Measurements from ENCODE around the gene ARHGAP25. TPM values are rescaled to one million over a fixed set of nuclear protein-coding genes. Genes with fewer than 3 reads are reported as not detected.

The ARHGAP25 gene
- total RNA-seq, 2 donors from 2014 or later = 4.2 to 6.6 TPM

DNA sequence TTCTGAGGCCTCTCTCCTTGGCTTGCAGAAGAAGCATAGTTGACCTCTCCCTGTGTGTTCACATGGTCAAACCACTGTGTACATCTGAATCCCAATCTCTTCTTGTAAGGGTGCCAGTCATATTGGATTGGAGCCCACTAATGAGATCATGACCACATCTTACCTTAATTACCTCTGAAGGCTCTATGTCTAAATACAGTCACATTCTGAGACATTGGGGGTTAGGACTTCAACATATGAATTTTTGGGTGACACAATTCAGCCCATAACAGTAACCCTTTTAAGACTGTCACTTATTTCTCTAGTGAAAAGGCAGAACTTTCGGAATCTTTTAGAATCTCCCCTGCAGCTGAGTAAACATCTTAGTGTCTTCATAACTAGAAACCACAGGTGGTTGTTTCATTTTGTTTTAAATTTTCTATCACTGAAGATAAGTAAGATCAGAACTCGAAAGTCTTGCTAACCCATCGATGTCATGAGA lies 103.3 kb downstream of the ARHGAP25 start:
- intact Hi-C loops (cut with DNase I) = no loop called here
- 57 to 75% methylated on average over 3 of the region's 3 CpGs for WGBS, 2 donors

DNA sequence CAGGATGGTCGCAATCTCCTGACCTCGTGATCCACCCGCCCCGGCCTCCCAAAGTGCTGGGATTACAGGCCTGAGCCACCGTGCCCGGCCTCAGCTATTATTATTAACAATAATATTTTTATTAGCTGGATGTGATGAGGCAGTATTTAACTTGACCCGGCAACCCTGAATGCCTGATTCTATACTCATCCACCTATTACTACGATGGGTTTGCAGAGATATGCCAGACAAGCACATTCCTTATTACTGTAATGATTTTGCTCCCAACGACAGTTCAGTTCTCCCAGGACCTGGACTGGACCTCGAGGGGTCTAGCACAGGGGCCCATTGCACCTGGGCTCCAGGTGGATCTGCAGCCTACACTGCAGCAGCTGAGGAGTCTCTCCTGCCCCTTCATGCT lies 104.0 kb downstream of the ARHGAP25 start:
- ATAC-seq (no peak), DNase-seq (no peak)
- no peak overlapping the region for H3K27ac ChIP-seq
- intact Hi-C loops (cut with DNase I) = no loop called here
- no peaks in the 10 kb centered on the region for H3K9me3 ChIP-seq
- no peaks in the 10 kb centered on the region for H3K36me3 ChIP-seq (replicated peaks in 1 of 2; ENCODE audit: insufficient read depth in 1 of 2, low read depth in 2 of 2)
- no peaks in the 10 kb centered on the region for H3K4me1 ChIP-seq
- H3K4me3 ChIP-seq = no peak overlapping the region
- no peak for TF ChIP-seq POLR2A (IDR thresholded peaks at IDR 0.05)
- TF ChIP-seq, protein P1, sequence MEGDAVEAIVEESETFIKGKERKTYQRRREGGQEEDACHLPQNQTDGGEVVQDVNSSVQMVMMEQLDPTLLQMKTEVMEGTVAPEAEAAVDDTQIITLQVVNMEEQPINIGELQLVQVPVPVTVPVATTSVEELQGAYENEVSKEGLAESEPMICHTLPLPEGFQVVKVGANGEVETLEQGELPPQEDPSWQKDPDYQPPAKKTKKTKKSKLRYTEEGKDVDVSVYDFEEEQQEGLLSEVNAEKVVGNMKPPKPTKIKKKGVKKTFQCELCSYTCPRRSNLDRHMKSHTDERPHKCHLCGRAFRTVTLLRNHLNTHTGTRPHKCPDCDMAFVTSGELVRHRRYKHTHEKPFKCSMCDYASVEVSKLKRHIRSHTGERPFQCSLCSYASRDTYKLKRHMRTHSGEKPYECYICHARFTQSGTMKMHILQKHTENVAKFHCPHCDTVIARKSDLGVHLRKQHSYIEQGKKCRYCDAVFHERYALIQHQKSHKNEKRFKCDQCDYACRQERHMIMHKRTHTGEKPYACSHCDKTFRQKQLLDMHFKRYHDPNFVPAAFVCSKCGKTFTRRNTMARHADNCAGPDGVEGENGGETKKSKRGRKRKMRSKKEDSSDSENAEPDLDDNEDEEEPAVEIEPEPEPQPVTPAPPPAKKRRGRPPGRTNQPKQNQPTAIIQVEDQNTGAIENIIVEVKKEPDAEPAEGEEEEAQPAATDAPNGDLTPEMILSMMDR (IDR thresholded peaks at IDR 0.05) = no peak
- H3K27me3 ChIP-seq = no peaks in the 10 kb centered on the region
- WGBS, 2 donors = 84 to 85% methylated on average over 10 of the region's 10 CpGs

More for the DNA sequence above, 103.3 kb downstream of the ARHGAP25 start:
- no peaks in the 10 kb centered on the region for H3K36me3 ChIP-seq (replicated peaks in 1 of 2; ENCODE audit: insufficient read depth in 1 of 2, low read depth in 2 of 2)
- ATAC-seq = no peak
- no peak overlapping the region for H3K27ac ChIP-seq
- H3K4me1 ChIP-seq = peaks cover 2% of the 10 kb centered on the region
- no peaks in the 10 kb centered on the region for H3K9me3 ChIP-seq
- TF ChIP-seq, protein P1 (IDR thresholded peaks at IDR 0.05) = no peak
- no peak for TF ChIP-seq POLR2A (IDR thresholded peaks at IDR 0.05)
- no peak overlapping the region for H3K4me3 ChIP-seq
- H3K27me3 ChIP-seq = no peaks in the 10 kb centered on the region
- DNase-seq = no peak

DNA sequence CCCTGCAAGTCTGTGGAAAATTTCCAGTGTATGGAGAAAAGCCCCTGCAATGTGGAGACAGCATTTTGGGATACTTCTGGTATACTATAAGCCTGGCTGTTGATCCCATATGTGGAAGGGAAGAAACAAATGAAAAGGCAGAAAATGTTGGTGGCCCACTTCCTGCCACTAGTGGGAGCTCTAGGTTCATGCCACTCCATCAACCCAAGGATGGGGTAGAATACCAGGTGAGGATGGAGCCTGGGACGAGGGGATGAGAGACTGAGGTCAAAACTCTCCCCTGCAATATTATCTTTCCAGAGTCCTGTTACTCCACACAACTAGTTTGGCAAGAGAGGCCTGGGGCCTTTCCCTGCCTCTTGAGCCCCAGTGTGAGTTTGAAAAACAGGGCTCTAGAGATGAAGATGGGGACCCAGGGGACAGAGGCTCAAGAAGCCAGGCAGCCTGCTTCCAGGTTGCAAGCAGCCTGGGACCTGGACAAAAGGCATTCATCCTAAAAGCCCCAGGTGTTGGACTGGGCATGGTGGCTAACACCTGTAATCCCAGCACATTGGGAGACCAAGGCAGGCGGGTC lies 104.7 kb downstream of the ARHGAP25 start:
- TF ChIP-seq, protein P1 (IDR thresholded peaks at IDR 0.05) = peak in 6 of 7 experiments; percentile 18 to 41 (median 32)
- TF ChIP-seq POLR2A (IDR thresholded peaks at IDR 0.05) = no peak
- Histone ChIP-seq H3K36me3 (replicated peaks in 1 of 2; ENCODE audit: insufficient read depth in 1 of 2, low read depth in 2 of 2) (no peaks in the 10 kb centered on the region), H3K4me3 (no peak overlapping the region), H3K27ac (no peak overlapping the region), H3K4me1 (no peaks in the 10 kb centered on the region), H3K27me3 (no peaks in the 10 kb centered on the region), H3K9me3 (no peaks in the 10 kb centered on the region)
- intact Hi-C loops (cut with DNase I) = no loop called here
- peak in 1 of 4 donors; percentile 18 for DNase-seq
- ATAC-seq = no peak
- 92 to 98% methylated on average over 2 of the region's 2 CpGs for WGBS, 2 donors

DNA sequence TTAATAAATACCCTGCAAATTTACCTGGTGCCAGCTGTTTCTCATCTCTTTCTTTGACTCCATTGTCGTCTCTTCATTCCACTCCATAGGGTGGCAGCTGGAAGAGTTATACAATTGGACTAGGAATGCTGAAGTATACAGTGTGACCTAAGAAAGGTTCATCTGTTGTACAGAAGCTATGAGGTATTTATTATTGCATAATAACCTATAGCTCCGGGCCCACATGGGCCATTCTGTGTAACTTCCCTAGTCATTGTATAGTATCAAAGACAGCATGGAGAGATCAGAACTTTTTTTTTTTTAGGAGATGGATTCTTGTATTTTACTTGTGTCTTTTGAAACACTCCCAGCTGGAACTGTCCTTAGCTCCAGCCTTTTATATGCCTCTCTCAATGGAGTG lies 110.4 kb downstream of the ARHGAP25 start:
- intact Hi-C loops (cut with DNase I) = no loop called here
- H3K36me3 ChIP-seq (replicated peaks in 1 of 2; ENCODE audit: insufficient read depth in 1 of 2, low read depth in 2 of 2) = no peaks in the 10 kb centered on the region
- no peak overlapping the region for H3K4me3 ChIP-seq
- WGBS, 2 donors = 78 to 87% methylated on average over 2 of the region's 2 CpGs
- H3K27me3 ChIP-seq = no peaks in the 10 kb centered on the region
- H3K4me1 ChIP-seq = no peaks in the 10 kb centered on the region
- DNase-seq (no peak), ATAC-seq (no peak)
- no peaks in the 10 kb centered on the region for H3K9me3 ChIP-seq
- TF ChIP-seq, protein P1 (IDR thresholded peaks at IDR 0.05) = no peak
- no peak for TF ChIP-seq POLR2A (IDR thresholded peaks at IDR 0.05)
- H3K27ac ChIP-seq = no peak overlapping the region

DNA sequence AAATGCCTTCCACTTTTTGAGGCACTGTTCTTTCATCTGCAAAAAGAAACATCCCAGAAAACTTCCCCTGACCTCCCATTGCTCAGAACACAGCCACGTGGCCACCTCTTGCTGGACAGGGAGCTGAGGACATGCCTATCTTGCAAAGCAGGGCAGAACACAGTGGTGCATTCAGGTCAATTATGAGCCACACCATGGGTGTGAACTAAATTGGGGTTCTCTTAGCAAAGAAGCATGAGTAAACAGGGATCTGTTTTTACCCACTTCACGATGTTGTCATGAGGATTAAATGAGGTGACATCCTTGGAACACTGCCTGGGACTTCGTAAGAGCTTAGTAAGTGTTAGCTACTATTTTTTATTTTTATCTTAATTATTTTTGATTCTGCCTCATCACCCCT lies 111.5 kb downstream of the ARHGAP25 start:
- Histone ChIP-seq H3K27me3 (no peaks in the 10 kb centered on the region), H3K4me3 (no peak overlapping the region), H3K27ac (no peak overlapping the region), H3K9me3 (no peaks in the 10 kb centered on the region), H3K36me3 (replicated peaks in 1 of 2; ENCODE audit: insufficient read depth in 1 of 2, low read depth in 2 of 2) (no peaks in the 10 kb centered on the region), H3K4me1 (no peaks in the 10 kb centered on the region)
- ATAC-seq = no peak
- intact Hi-C loops (cut with DNase I) = no loop called here
- no peak for DNase-seq
- no peak for TF ChIP-seq POLR2A (IDR thresholded peaks at IDR 0.05)
- TF ChIP-seq, protein P1 (IDR thresholded peaks at IDR 0.05) = no peak
- WGBS, 2 donors = 59 to 61% methylated on average over 3 of the region's 3 CpGs

Data from body of pancreas (tissue), 4 donors.